GM21390 (cell line): ENCODE results near the gene AMIGO1.
"Not testable (repeated sequence)": the region's sequence is repeated elsewhere in the genome, so short reads cannot be mapped to it uniquely, and the experiment has no call there.

Experiments used
- ATAC-seq: cut with Tn5 transposase; IDR thresholded peaks from one replicate; pipeline ENCODE4 v1.9.1; 2021; ENCODE audit not compliant: unreplicated experiment

The AMIGO1 gene

DNA sequence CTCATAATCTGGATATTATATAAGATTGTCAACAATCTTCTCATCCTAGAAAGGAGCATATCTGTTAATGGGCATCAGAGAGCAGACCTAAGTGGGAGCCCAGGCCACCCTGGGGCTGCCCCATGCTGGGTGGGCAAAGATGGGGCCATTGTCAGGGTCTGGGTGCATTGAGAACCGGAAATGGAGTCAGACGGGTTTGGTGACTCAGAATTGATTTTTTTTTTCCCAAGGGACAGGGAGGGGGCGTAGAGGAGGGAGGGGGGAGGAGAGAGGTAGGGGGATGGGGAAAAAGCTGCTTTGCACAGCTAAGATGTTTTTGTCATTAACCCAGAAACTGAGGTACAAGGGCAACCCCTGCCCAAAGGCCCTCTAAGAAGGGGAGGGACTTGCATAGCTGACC lies 24.5 kb downstream of the AMIGO1 start:
- ATAC-seq, result no peak

DNA sequence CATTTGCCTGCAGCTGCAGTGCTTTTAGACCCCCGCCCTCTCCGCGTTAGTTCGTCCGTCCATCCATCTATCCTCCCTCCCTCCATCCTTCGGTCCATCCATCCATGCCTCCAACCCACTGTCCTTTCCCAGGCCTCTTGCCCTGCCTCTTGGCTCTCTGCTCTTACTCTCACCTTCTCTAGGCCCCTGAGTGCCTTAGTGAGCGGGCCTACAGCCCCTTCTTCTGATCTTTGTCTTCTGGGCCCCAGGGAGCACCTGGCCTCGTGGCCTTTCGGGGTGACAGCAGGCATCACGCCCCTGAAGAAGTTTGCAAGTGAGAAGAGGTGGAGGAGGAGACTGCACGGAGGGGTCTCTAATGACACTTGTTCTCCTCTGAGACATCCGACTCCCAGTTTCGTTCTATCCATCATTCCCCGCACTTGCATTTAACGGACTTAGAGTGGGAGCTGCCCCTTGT lies 25.0 kb downstream of the AMIGO1 start:
- ATAC-seq, result no peak

DNA sequence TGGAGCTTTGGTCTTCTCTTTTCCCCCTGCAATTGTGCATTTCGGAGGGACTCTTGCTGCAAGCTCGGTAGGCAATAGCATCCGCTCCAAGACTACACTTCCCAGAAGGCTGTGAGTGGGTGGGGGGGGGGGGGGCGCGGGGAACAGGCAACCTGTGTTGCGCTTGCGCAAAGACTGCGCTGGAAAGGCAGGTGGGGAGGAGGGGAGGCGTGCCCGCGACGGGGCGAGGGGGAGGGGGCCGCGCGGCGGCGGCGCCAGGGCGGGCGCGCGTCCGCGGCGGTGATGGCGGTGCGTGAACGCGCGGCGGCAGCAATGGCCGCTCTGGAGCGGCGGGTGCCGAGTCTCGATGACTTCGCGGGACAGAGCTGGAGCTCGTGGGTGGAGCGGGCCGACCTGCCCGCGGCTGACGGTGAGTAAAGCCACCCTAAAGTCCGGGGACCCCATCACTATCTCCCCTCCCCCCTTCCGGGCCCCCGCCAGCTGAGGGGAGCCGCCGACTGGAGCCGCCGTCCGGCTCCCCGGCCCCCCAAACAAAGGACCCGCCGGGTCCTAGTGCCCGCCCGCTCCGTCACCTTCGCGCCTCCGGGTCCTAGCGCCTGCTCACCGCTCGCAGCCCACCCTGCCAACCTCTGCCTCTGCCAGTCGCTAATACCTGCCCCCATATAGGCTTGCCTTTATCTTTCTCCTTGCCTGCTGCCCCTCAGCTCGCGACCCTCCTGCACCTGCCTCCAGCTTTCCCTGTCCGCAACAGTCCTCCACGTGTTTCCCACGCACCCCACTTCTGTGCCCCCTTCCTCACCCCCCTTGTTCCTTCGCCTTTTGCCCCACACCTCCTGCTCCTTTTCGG lies 25.6 kb downstream of the AMIGO1 start, which contains the start of gene ATXN7L2:
Gene ATXN7L2 (plus strand): TSS at position 234 of the 847 bp plus-strand sequence. CDS start 49 bp downstream, at position 283.
- peak; percentile 78 for ATAC-seq

DNA sequence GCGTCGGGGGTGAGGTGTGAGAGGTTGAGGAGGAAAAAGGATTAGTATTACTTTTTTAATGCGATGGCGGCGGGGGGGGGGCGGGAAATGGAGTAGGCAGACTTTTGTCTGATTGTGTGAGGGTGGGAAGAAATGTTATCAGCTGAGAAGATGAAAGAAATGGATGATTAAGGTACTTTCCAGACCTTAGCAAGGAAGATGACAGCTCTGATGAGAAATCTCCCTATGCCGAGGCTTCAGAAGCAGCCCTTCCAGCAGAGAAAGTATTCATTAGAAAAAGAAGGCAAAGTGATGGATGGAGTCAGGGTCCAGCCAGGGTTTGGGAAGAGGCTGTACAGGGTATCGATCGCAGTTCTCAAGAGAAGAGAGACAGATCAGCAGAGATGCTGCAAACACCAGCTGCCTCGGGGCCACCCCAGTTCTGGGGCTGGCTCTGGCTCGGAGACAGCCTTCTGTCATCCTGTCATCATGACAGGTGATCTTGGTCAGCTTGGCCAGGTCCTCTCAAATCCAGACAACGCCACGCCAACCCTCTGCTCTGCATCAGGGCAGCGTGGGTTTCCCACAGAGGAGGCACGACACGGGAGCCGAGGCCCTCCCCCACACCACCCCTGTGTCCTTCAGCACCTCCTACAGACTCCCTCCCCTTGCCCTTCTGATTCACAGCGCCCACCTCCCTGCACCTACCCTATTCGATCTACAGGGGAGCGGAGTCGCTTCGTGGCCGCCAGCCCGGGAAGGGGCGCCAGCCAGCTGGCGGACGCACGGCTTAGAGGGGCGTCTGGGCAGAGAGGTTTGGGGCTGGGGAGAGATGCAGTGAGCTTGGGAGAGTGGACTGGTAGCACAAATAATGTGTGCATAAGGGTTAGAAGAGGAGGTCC lies 26.5 kb downstream of the AMIGO1 start:
- ATAC-seq, result peak; percentile 23

DNA sequence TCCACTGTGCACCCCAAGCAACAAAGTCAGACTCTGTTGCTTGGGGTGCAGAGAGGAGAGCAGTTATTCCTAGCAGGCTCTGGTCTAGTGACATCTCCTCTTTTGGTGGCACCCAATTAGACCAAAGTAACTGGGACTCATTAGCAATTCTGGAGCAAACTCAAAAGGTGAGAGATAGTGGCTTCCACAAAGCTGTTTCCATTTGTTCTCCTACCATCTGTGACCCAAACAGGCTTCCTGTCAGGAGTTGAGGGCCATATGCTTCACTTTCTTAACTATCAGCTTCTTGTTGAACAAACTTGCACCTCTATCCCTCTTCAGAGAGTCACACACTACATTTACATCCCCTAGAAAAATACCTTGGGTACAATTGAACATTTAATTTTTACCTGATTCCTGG lies 27.3 kb downstream of the AMIGO1 start:
- no peak for ATAC-seq

DNA sequence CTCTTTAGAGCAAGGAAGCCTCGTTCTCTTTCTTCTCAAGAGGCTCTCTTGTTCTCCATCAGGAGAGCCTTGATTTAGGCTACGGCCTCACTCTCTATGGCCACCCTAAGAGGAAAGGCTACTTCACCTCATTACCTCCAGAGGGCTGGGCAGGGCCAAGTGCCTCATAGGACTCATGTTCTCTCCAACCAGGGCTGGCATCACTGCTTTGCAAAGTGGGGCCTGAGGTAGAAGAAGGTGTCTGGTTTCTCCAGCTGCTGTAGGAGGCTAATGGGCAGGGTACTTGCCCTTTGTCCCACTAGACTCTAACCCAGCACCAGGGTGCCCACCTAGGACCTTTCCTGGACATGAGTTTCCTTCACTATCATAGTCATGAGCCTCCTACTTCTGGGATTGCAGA lies 27.9 kb downstream of the AMIGO1 start:
- no peak for ATAC-seq

DNA sequence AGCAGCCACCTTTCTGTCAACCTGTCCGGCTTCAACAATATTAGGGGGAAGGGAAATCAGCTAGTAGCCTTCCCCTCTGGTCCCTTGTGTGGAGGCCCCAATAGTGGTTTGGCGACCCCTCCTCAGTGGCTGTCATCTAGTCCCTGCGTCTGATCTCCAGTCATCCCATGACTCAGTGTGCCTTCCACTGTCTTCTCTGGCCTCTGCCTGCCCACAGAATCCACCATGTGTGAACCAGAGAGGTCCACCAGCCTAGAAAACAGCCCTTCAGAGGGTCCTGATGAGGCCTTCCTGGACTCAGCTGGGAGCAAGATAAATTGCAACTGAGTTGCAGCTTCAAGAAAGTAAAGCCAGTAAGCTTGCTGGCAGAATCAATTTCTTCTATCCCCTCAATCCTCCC lies 29.6 kb downstream of the AMIGO1 start:
- ATAC-seq, result no peak

DNA sequence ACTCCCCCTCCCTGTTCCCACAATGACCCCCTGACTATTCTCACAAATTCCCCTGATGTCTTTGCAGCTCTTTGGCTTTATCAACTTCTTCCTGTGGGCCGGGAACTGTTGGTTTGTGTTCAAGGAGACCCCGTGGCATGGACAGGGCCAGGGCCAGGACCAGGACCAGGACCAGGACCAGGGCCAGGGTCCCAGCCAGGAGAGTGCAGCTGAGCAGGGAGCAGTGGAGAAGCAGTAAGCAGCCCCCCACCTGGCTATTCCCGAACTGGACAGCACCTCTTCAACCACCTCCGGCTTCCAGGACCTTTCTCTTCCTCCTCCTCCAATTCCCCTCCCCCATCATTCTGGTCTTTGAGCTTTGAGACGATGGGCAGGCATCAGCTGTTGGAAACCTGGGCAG lies 30.2 kb downstream of the AMIGO1 start:
- no peak for ATAC-seq

DNA sequence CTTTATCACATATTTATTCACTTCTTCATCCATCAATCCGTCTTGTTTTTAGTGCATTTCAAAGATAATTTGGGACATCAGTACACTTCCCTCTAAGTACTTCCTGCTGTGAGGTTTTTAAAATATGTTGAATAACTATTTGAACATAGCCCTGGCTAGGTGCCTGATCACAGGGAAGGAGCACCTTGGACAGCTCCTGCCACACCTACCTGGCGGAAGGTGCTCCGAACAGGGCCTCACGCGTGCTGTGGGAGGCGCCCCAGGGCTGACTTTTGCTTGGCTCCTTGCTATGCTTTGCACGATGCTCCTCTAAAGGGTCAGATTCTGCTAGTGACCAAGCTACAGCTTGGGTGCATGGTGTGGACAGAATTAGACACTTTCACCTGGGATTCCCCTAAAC lies 30.7 kb downstream of the AMIGO1 start:
- ATAC-seq, result no peak

DNA sequence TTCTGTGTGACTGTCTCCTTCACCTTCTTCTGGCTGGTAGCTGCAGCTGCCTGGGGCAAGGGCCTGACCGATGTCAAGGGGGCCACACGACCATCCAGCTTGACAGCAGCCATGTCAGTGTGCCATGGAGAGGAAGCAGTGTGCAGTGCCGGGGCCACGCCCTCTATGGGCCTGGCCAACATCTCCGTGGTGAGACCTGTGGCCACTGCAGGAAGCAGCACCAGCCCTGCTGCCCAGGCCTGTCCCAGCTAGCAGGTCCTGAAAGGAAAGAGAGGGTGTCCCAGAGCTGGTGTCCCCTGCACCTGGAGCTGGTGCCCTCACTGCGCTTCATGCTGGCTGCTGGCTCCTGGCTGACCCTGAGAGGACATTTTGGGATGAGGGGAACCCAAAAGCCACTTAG lies 31.7 kb downstream of the AMIGO1 start:
- no peak for ATAC-seq

DNA sequence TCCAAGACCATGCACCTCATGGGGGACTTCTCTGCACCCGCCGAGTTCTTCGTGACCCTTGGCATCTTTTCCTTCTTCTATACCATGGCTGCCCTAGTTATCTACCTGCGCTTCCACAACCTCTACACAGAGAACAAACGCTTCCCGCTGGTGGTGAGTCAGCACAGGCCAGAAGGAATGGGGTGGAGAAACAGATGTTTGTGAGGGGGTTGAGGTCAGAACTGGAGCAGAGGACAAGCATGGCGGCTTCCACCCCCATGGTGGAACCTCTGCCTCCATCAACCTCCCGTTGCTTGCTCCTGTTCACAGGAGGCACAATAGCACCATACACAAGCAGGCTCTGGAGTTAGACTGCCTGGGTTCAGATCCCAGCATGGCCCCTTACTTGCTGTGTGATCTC lies 32.7 kb downstream of the AMIGO1 start:
- no peak for ATAC-seq

DNA sequence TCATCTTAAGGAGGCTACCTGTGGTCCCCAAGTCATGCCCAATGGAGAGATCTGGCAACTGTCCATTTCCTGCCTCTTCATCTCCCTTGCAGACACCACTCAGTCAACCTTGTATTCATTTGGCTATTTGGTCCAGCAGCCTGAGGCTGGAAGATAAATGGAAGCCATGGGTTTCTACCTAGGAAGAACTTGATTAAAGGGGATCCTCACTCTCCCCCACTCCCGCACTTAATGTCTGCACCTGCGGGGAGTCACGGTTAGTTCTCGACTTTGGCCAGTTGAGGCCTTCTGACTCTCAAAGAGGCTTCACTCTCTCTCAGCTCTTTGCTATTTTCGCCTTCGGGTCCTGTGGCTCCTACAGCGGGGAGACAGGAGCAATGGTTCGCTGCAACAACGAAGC lies 34.3 kb downstream of the AMIGO1 start:
- ATAC-seq, result no peak

DNA sequence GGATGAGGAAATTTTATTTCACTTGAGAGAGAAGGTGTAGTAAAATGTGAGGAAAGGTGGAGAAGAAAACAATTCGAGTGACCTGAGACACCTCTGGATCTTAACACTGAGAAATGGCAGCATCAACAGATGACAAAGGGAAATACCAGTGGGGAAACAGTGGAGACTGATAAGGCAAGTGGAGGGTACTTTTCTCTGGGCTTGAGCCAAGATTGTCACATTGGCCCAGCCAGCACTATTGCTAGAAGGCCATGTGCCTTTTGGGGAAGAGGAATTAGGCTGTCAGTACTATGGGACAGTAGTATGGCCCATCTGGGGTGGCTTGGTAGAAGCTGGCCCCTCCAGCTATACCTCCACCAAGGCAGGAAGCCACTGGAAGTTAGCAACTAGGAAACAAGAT lies 34.8 kb downstream of the AMIGO1 start:
- no peak for ATAC-seq

DNA sequence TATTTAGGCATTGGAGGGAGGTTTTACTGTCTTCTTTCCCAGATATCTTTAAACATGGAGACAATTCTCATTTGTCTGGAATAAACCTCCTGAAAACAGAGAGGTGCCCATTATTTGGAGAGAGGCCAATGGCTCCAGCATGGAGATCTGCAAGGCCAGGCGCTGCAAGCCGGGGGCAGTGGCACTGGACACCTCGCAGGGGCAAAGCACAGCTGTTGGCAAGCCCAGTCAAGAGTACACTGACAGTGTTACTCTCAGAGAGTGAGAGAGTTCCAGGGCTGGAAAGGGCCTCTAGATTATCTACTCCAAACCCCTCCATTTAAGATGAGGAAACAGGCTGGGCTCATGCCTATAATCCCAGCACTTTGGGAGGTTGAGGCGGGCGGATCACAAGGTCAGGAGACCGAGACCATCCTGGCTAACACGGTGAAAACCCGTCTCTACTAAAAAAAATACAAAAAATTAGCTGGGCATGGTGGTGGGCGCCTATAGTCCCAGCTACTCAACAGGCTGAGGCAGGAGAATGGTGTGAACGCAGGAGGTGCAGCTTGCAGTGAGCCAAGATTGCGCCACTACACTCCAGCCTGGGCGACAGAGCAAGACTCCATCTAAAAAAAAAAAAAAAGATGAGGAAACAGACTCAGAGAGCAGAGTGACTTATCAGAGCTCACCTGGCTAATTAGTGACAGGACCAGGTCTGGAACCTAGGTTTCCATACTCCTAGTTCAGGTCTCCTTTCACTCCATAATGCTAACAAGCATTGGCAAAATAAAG lies 36.1 kb downstream of the AMIGO1 start:
- not testable (repeated sequence) for ATAC-seq

DNA sequence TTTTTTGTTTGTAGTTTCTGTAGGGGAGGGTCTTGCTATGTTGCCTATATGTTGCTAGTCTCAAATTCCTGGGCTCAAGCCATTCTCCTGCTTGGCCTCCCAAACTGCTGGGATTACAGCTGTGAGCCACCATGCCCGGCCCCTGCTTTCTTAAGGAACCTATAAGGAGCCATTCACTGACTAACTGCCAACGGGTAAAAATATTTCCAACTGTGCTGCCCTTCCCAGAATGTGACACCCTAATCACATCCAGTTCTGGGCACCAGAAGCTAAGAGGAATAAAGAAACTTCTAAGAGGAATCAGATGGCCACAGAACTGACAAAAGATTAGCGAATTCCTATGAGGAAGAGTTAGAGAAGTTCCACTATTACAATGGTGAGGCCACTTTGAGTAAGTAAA lies 36.7 kb downstream of the AMIGO1 start:
- ATAC-seq, result no peak

DNA sequence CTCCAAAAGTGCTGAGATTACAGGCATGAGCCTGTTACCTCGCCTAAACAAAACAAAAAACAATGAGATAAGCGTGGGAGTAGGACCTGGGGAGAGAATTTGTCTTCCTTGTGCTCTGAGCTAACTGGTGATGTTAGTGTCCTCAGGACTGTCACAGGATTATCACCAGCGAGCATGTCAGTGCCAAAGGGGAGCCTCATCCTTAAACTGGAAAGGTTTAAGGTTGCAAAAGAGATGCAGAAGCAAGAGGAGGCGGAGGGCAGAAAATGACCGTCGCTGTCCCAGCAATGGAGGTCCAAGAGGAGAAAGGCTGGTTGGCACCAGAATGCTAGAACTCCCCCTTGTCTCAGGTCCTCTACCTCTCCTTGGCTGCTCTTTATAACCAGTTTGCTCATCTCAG lies 39.3 kb downstream of the AMIGO1 start:
- no peak for ATAC-seq

DNA sequence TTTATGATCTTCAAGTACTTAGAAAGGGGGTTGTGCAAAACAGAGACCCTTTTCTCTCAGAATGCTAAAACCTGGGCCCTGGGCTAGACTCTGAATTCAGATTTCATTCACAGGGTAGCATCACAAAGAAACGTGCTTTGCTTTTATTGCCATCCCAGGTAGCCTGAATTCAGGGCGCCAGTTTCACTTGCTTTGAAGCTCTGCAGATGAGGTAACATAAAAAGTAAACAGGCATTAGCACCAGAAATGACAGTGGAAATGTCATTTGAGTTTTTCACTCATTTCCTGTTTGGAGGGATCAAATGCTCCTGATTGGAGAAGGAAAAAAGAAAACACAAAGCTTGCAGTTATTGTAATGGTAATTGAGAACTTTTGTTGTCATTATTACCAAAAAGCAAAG lies 40.6 kb downstream of the AMIGO1 start:
- ATAC-seq, result no peak

DNA sequence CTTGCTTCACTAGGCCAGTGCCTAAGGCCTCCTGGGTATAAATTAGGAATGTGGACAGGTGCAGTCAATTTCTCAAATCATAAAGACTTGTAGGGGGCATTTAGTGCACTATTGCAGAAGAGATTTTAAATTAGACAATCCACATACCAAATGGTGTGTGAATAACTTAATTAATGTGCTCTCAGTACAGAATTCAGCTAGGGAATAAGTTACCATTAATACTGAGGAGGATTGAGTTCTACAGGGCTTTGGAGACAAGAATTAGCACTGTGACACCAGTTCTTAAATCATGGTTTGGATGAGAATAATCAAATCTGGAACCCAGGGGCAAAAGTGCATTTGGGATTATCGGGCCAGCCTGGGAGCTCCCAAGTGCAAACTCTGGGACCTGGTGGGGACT lies 41.5 kb downstream of the AMIGO1 start:
- ATAC-seq, result no peak

DNA sequence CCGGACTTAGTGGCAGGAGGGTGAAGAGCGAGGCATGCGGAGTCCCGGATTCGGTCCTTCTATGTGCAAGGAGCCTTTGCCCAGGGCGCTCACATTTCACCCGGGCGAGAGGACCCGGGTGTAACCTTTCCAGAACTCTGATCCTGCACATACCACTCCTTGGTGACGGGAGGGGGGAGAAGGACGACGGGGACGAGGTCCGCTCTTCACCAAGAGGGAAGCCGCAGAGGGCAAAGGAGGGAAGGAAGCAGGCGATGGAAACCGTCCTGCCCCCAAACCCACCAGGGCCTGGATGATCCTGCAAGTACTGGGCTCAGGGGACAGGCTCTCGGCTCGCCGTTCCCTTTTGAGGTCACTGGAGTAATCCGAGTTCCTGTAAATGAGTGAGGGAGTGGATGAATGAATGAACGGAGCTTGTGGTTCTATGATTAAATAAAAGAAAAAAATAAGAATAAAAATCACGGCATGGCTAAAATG lies 42.2 kb downstream of the AMIGO1 start:
- ATAC-seq, result no peak

DNA sequence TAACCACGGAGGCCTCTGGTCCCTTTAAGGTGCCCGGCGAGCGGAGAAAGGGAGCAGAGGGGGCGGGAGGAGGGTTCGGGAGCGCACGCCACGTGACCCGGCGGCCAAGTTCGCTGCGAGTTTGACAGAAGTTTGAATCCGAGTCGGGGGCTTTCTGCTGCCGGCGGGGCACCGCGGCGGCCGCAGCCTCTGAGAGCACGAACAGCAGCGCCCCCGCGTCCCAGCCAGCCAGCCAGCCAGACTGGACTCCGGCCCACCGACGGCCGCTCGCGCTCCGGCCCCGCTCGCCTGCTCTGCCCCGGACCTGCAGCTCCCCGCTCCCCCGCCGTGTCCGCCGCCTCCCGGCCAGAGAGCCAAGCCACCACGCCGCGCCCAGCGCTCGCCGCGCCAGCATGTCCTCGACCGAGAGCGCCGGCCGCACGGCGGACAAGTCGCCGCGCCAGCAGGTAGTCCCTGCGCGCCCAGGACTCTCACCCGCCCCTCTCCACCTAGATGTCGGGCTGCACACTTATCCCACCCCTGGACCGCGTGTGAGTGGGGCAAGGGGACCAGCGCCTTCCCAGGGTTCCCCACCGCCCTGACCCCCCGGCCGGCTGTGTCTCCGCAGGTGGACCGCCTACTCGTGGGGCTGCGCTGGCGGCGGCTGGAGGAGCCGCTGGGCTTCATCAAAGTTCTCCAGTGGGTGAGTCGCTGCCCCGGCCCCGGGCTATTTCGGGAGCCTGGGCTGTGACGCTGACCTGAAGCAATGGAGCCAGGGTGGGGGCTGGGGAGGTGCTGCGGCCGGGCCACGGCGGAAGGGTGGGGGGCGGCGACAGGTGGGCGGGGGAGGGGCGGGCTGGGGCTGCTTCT lies 42.9 kb downstream of the AMIGO1 start, which contains the start of gene SYPL2:
Gene SYPL2 (plus strand): TSS at position 95 of the 849 bp plus-strand sequence. CDS start 298 bp downstream, at position 393.
- no peak for ATAC-seq
